ENCODE results near the gene KIDINS220.

- TF ChIP-seq CTCF (conservative IDR thresholded peaks at IDR 0.05 in 1 of 2, IDR thresholded peaks at IDR 0.05 in 1 of 2; ENCODE audit: extremely low read depth in 1 of 2, insufficient read depth in 1 of 2, low read depth in 1 of 2, low read length in 2 of 2) (no peak), EZH2 (IDR thresholded peaks at IDR 0.05; ENCODE audit: borderline replicate concordance, low read length) (no peak)
These were observed 40.5 kb upstream of the KIDINS220 start for GRCh38 chr2:8877894-8878293.
